ENCODE data around the gene NYAP1. TPM values are rescaled to one million over a fixed set of nuclear protein-coding genes. Genes with fewer than 3 reads are reported as not detected.

The NYAP1 gene
- total and polyA plus RNA-seq, 2 of the 8 experiments (the other 6 are each of a cell fraction or from before 2014, with no cell fraction given) = 1.9 to 4.6 TPM

- no peak for TF ChIP-seq E2F6 (IDR thresholded peaks at IDR 0.05)
Measured at GRCh38 chr7:100434297-100435144, 49.2 kb upstream of the NYAP1 start (continued).

Data from H1 (cell line).